Measurements from ENCODE around the gene MEMO1.
"Not testable (repeated sequence)": the region's sequence is repeated elsewhere in the genome, so short reads cannot be mapped to it uniquely, and the experiment has no call there.

MEMO1 gene

DNA sequence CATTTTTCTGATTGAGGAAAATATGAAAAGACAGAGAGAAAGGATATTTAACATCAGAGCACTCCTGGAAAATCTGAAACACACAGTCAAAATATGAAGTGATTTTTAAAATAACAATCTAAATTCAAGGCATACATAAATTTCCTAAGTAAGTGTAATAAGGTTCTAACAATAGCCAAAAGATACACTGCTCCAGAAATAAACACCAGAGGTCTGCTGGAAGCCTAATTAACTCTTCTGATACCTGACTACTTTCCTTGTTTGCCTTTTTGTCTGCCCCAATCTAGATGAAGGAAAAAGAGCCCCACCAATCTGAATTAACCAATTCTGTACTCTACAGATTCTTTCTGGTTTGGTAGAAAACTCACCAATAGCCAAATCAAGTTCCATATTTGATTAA lies 87.1 kb downstream of the MEMO1 start:
- DNase-seq, result no peak
- intact Hi-C loops (cut with DNase I), result no loop called here

DNA sequence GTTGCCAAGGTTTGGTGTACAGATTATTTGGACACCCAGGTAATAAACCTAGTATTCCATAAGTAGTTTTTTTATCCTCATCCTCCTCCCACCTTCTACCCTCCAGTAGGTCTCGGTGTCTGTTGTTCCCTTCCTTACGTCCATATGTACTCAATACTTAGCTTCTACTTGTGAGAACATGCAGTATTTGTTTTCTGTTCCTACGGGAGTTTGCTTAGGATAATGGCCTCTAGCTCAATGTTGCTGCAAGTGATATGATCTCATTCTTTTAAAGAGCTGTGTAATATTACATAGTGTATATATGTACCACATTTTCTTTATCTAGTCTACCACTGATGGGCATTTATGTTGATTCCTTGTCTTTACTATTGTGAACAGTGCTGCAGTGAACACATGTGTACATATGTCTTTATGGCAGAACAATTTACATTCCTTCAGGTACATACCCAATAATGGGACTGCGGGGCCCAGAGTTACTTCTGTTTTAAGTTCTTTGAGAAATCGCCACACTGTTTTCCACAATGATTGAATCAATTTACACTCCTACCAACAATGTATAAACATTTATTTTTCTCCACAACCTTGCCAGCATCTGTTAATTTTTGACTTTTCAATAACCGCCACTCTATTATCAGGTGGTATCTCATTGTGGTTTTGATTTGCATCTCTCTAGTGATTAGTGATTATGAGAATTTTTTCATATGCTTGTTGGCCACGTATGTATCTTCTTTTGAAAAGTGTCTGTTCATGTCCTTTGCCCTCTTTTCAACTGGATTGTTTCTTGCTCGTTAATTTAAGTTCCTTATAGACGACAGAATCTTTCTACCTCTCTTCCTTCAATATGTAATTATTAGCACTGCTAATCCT lies 88.0 kb downstream of the MEMO1 start:
- intact Hi-C loops (cut with DNase I), result no loop called here
- no peak for DNase-seq

DNA sequence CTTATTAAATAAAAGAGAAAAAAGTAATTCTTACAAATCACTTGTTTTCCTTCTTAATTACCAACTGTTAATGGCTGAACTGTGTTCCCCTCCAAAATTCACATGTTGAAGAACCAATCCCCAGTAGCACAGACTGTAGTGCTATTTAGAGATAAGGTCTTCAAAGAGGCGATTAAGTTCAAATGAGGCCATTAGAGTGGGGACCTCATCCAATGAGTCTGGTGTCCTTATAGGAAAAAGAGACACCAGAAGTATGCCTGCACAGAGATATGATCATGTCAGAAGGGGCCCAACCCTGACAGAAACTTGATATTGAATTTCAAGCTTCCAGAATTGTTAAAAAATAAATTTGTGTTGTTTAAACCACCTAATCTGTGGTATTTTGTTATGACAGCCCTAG lies 89.8 kb downstream of the MEMO1 start:
- intact Hi-C loops (cut with DNase I), result no loop called here
- DNase-seq, result no peak

DNA sequence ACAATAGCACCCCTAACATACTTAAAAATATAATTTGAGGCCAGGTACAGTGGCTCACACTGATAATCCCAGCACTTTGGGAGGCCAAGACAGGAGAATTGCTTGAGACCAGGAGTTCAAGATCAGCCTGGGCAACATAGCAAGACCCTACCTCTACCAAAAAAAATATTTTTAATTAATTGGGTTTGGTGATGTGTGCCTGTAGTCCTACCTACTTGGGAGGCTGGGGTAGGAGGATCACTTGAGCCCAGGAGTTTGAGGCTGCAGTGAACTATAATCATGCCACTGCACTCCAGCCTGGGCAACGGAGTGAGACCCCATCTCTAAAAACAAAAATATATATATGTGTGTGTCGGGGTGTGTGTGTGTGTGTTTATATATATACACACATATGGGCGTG lies 91.3 kb downstream of the MEMO1 start:
- intact Hi-C loops (cut with DNase I), result no loop called here
- no peak for DNase-seq

DNA sequence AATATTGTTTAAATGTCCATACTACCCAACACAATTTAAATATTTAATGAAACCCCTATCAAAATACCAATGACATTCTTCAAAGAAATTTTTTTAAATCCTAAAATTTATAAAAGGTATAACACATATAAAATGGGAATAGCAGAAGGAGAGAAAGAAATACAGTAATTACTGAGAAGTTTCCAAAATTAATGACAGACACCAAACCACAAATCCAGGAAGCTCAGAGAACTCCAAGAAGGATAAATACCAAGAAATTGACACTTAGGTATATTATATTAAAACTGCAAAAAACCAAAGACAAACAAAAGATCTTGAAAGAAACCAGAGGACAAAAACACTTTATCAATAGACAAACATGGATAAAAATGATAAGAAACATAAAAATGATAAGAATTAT lies 101.1 kb downstream of the MEMO1 start:
- no peak for DNase-seq
- intact Hi-C loops (cut with DNase I), result no loop called here

DNA sequence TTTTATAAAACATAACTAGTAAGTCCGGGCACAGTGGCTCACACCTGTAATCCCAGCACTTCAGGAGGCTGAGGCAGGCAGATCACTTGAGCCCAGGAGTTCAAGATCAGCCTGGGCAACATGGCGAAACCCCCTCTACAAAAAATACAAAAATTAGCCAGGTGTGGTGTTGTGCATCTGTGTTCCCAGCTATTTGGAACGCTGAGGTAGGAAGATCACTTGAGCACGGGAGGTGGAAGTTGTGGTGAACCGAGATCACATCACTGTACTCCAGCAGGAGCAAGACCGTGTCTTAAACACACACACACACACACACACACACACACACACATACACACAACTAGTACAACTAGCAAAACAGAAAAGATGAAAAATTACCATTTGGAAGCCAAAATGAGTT lies 103.3 kb downstream of the MEMO1 start:
- DNase-seq; intact Hi-C loops (cut with DNase I): not testable (repeated sequence)

DNA sequence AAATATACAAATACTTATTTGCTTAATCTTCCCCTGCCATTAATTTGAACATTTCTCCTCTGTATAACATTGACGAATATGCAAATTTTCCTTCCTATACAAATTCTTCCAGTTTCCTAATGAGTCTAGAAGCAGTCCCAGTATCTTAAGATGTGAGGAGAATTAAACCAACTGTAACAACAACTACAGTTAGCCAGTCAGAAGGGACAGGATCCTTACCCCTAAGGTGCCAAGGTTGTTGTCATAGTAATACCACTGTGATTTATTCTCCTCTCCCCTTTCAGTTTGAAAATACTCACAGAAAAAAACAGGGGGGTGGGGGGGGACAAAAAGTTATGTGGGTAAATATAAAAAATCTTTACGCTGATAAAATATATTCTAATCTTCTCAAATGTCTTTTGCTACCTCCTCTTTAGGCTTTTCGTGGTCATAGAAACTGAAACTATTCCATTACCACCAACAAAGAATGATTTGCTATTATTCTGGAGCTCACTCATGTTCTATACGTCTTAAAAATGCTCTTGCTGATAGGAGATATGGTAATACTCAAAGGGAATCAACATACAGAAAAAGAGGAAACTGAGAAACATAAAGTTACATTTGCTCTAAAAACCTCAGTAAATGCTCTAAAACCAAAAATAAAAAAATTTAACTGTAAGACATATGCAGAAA lies 107.6 kb downstream of the MEMO1 start:
- no peak for DNase-seq
- intact Hi-C loops (cut with DNase I), result no loop called here

DNA sequence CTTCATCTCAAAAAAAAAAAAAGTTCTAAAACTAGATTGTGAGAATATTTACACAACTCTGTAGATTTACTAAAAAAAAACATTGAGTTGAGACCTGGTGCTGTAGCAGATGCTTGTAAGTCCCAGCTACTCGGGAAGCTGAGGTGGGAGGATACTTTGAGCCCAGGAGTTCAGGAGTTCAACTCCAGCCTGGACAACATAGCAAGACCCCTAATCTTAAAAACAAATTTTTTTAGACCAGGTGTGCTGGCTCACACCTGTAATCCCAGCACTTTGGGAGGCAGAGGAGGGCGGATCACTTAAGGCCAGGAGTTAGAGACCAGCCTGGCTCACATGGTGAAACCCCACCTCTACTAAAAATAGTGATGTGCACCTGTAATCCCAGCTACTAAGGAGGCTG lies 108.9 kb downstream of the MEMO1 start:
- intact Hi-C loops (cut with DNase I), result no loop called here
- DNase-seq, result no peak

DNA sequence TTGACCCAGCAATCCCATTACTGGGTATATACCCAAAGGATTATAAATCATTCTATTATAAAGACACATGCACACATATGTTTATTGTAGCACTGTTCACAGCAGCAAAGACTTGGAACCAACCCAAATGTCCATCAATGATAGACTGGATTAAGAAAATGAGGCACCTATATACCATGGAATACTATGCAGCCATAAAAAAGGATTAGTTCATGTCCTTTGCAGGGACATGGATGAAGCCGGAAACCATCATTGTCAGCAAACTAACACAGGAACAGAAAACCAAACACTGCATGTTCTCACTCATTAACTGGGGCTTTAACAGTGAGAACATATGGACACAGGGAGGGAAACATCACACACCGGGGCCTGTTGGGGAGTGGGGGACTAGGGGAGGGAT lies 110.7 kb downstream of the MEMO1 start:
- DNase-seq; intact Hi-C loops (cut with DNase I): not testable (repeated sequence)

DNA sequence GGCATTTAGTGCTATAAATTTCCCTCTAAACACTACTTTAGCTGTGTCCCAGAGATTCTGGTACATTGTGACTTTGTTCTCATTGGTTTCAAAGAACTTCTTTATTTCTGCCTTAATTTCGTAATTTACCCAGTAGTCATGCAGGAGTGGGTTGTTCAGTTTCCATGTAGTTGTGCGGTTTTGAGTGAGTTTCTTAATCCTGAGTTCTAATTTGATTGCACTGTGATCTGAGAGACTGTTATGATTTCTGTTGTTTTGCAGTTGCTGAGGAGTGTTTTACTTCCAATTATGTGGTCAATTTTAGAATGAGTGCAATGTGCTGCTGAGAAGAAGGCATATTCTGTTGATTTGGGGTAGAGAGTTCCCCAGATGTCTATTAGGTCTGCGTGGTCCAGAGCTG lies 112.5 kb downstream of the MEMO1 start:
- intact Hi-C loops (cut with DNase I); DNase-seq: not testable (repeated sequence)

DNA sequence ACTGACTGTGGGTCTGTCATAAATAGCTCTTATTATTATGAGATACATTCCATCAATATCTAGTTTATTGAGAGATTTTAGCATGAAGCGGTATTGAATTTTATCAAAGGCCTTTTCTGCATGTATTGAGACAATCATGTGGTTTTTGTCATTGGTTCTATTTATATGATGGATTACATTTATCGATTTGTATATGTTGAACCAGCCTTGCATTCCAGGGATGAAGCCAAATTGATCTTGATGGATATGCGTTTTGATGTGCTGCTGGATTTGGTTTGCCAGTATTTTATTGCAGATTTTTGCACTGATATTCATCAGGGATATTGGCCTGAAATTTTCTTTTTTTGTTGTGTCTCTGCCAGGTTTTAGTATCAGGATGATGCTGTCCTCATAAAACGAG lies 113.5 kb downstream of the MEMO1 start:
- intact Hi-C loops (cut with DNase I); DNase-seq: not testable (repeated sequence)

DNA sequence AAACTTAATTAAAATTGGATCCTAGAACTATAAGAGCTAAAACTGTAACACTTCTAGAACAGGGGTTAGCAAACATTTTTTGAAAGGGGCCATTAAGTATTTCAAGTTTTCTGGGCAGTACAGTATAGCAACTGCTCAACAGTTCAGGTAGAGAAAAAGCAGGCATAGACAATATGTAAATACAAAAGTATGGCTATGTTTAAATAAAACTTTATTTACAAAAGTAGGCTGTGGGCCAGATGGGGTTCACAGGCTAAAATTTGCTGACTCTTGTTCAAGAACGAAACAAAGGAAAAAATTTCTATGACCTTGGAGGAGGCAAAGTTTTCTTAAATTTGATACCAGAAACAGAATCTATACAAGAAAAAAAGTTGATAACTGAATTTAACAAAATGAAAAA lies 114.5 kb downstream of the MEMO1 start:
- no peak for DNase-seq
- intact Hi-C loops (cut with DNase I), result no loop called here

DNA sequence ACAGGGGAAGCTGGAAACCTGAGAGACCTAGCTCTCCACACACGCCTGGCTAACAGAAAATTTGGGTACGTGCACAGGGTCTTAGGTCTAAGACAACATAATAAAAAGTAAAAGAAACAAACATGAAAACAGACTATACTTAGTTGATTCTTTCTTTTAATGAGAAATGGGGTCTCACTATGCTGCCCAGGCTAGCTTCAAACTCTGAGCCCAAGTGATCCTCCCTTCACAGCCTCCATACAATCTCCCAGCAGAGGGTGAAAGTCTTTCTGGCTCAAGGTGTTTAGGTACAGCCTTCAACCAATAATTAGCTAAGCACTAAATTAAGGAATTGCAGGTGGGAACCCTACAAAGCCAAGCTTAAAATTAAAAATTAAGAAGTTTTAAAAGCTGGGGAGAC lies 116.2 kb downstream of the MEMO1 start:
- intact Hi-C loops (cut with DNase I), result no loop called here

DNA sequence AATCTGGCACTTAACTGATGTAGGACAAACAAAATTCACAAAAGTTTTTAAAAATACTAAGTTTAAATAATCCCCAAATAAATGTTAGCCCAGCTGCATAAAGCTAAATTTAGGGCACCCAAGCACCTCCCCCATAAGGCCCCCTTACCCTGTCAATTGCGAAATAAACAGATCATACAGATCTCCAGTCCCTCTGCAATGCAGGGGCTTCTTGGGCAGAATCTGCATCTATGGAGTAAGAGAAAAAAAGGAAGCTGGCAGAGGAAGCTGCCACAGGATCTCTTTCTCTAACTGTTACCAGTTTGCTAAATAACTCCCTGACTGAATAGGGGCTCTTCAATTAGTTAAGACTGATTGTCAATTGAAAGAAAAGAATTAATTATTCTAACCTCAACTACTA lies 117.7 kb downstream of the MEMO1 start:
- DNase-seq, result no peak
- intact Hi-C loops (cut with DNase I), result no loop called here

More for the DNA sequence above, 116.2 kb downstream of the MEMO1 start:
- DNase-seq, result no peak

DNA sequence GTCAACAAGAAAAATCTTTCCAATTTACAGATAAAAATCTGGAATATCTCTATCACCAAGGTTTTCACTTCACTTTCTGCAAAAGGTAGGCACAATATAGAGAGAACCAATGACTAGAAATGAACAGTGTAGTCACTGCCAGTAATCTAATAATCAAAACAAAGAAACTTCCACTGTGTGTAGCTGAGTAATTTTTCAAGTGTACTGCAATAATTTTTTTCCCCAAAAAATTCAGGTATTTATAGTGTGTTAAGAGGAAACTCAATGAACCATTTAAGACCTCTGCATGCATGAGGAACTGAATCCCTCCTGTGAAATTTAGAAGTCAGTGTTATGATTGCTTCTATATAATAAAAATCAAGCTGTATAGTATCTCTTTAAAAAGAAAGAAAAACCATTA lies 121.8 kb downstream of the MEMO1 start:
- DNase-seq, result no peak
- intact Hi-C loops (cut with DNase I), result no loop called here

DNA sequence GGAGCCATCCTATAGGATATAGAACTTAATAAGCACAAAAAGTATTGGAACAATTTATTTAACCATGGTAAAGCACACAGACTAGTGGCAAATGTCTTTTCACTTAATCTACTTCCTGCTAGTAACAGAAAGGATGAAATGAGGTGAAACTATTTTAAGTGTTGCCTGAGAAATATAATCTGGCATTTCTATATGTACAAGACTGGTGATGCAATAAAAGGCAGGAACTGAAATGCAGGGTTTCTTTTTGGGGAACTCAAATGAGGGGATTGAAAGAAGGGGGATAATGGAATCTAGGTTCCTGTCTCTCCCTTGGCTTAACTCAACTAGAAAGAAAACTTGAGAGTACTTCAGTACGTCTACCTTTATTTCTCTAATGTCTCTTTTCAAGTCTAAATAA lies 122.3 kb downstream of the MEMO1 start:
- no peak for DNase-seq
- intact Hi-C loops (cut with DNase I), result no loop called here

DNA sequence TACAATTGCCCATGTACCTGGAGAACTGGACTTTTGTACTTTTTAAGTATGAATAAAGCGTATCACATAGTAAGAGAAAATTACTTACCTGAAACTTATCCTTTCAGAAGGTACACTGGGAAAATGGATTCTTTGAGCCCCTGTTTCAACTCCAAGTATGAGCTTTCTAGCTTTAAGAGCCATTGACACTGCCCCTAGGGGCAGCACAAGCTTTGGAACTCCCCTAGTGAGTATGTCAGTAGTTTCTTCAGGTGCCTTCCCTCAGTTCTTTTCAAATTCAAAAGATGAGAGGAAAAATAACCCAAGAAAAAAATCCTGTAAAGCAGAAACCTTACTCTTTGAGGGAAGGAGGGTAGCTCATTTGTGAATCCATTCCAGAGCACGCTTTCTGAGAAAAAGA lies 124.1 kb downstream of the MEMO1 start:
- no peak for DNase-seq
- intact Hi-C loops (cut with DNase I), result no loop called here

DNA sequence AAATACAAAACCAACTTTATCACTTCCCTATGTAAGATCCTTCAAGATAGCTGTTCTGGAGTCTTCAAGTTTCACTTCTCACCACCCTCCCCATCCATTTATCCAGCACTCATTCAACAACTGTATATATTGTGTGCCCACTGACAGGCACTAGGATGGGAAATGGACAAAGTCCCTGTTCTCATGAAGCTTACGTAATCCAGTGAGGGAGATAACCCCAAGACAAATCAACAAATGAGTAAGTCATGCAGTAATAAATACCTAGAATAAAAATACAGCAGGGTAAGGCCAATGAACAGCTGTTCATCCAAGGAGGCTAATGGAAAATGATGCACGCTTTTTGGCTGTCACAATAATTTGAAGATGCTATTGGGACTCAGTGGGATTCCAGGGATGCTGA lies 133.8 kb downstream of the MEMO1 start:
- intact Hi-C loops (cut with DNase I), result no loop called here
- no peak for DNase-seq

DNA sequence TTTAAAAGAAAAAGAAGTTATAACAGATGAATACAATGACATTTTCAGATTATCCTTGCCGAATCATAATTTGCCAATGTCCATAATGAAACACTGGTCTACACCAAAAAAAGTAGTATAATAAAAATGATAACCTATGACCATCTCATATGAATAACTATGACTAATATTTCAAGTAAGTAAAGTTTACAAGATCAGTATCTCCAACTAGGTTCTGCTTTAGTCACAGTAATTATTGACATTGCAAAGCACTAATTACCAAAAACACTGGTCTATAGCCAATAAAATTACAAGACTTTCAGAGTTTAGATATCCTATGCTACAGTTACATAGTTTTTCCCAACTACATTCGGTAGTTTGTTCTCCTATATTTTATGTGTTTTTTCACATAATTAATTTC lies 136.7 kb downstream of the MEMO1 start:
- DNase-seq, result no peak
- intact Hi-C loops (cut with DNase I), result no loop called here

DNA sequence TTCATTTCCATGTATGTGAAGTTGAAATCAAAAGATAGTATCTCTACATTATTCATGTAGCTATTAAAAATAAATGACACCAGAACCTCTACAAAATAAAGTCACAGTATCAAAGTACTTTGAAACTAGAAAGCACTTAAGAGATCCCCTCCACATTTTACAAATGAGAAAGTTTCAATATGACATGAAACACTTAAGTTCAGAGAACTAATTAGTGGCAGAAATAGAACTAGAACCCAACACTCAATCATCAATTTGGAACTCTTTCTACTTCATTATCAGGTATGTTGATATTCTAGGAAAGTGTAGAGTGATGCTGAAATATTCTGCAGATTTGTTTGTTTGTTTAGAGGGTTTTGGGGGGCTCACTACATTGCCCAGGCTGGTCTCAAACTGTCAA lies 145.6 kb downstream of the MEMO1 start:
- intact Hi-C loops (cut with DNase I), result no loop called here
- no peak for DNase-seq

DNA sequence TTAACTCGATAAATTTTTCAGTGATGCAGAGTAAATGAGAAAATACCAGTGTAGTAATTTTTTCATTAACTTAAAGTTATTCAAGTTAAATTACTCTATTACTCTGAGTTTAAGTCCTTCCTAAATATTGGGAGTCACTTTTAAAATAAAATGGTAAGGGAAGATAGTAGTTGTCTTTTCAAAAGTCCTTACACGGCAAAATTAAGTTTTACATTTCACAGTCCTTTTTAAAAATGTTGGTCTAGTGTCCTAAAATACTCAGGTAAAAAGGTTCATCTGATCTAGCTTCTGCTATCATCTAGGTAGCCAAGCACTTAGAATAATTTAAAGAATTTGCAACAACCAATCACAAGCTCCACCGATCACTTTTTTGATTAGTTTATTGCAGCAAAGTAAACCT lies 146.9 kb downstream of the MEMO1 start:
- intact Hi-C loops (cut with DNase I), result no loop called here
- no peak for DNase-seq

DNA sequence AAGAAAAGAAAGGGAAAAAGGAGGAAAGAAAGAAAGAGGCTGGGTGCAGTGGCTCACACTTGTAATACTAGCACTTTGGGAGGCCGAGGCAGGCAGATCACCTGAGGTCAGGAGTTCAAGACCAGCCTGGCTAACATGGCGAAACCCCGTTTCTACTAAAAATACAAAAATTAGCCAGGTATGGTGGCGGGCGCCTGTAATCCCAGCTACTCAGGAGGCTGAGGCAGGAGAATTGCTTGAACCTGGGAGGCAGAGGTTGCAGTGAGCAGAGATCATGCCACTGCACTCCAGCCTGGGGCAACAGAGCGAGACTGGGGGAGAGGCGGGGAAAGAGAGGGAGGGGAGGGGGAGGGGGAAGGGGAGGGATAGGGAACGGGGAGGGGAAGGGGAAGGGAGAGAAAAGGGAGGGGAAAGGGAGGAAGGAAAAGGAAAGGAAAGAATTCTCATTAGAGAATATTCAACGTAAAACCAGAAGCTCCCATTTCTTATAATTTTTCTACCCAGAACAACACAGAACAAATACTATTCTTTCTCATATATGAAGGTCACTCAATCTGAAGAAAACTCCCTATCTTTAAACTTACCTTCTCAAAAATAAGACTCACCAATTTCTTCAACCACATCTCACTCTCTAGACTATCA lies 147.7 kb downstream of the MEMO1 start:
- intact Hi-C loops (cut with DNase I); DNase-seq: not testable (repeated sequence)

All from posterior cingulate gyrus (tissue), 11 donors.